Caco-2 (cell line): Measurements from ENCODE around the gene PRICKLE1. TPM values are rescaled to one million over a fixed set of nuclear protein-coding genes. Genes with fewer than 3 reads are reported as not detected.

Experiments used
- BruUV-seq: library from RNA; stranded (reverse); fragments of 400-500 nt; replicated peaks from 2 replicates; lab custom pipeline; 2021; lab: Mats Ljungman, UMichigan
- CTCF ChIA-PET: fragments of 300-600 bp; sonication (Branson Sonifier 250); formaldehyde crosslinking; loops from one replicate; lab custom pipeline; 2022; ENCODE audit warnings: antibody characterized with exemption; lab: Charles Lee
- POLR2A ChIA-PET: fragments of 300-600 bp; sonication (Branson Sonifier 250); formaldehyde crosslinking; loops from one replicate; lab custom pipeline; 2022; ENCODE audit warnings: antibody characterized with exemption; lab: Charles Lee
- DNase-seq, 2 experiments: peaks; one replicate each; pipeline versions ENCODE4 v3.0.0 to v3.0.0-alpha.2; 2020 to 2022
- H3K27me3 ChIP-seq: replicated peaks from 2 replicates; pipeline ENCODE4 v1.6.0; 2011; ENCODE audit warnings: low read length; ENCODE audit not compliant: control insufficient read depth, insufficient read depth
- H3K36me3 ChIP-seq: 2 replicates; pipeline ENCODE4 v1.5.1; 2011; ENCODE audit warnings: low read length; ENCODE audit not compliant: control insufficient read depth, insufficient read depth
- H3K4me1 ChIP-seq: fragments of 250-450 bp; sonication (Bioruptor Pico); 2 replicates; pipeline ENCODE4 v1.5.1; 2020; ENCODE audit warnings: mild to moderate bottlenecking
- H3K4me3 ChIP-seq: 2 replicates; pipeline ENCODE4 v1.5.1; 2011; ENCODE audit warnings: low read depth, mild to moderate bottlenecking, control low read depth, low read length
- H3K9me3 ChIP-seq: fragments of 250-450 bp; sonication (Bioruptor Pico); 2 replicates; pipeline ENCODE4 v1.5.1; 2020; ENCODE audit warnings: mild to moderate bottlenecking, moderate library complexity
- H3K27ac Mint-ChIP-seq: one replicate; pipeline ENCODE4 v1.8.0; 2022; ENCODE audit warnings: mixed read lengths; ENCODE audit not compliant: unreplicated experiment
- H3K27me3 Mint-ChIP-seq: one replicate; pipeline ENCODE4 v1.8.0; 2022; ENCODE audit warnings: mixed read lengths; ENCODE audit not compliant: insufficient read depth, unreplicated experiment
- H3K36me3 Mint-ChIP-seq: one replicate; pipeline ENCODE4 v1.8.0; 2022; ENCODE audit warnings: mild to moderate bottlenecking, mixed read lengths; ENCODE audit not compliant: insufficient read depth, unreplicated experiment
- H3K4me1 Mint-ChIP-seq: one replicate; pipeline ENCODE4 v1.8.0; 2022; ENCODE audit warnings: low read depth, mixed read lengths; ENCODE audit not compliant: unreplicated experiment
- H3K4me3 Mint-ChIP-seq: one replicate; pipeline ENCODE4 v1.8.0; 2022; ENCODE audit warnings: mild to moderate bottlenecking, moderate library complexity, mixed read lengths; ENCODE audit not compliant: unreplicated experiment
- H3K9me3 Mint-ChIP-seq: one replicate; pipeline ENCODE4 v1.8.0; 2022; ENCODE audit warnings: mixed read lengths; ENCODE audit not compliant: unreplicated experiment
- intact Hi-C: fragments of 100-400 bp; cut with micrococcal nuclease; formaldehyde crosslinking; loops from one replicate; pipeline ENCODE4 v1.10.0; 2022; ENCODE audit not compliant: unreplicated experiment
- total RNA-seq: library from RNA; stranded (reverse); gene quantifications from 2 replicates; pipeline ENCODE4 v1.2.3, GENCODE V29; 2022
- TF ChIP-seq, protein P1 (sequence below), 2 experiments: fragments of 200-600 bp in 1 of 2; IDR thresholded peaks; 1 replicate in 1 of 2; 2 replicates in 1 of 2; pipeline versions ENCODE4 v1.5.1 to v1.8.0; 2011 to 2022; ENCODE audit warnings: antibody characterized with exemption in 1 of 2, control low read depth in 1 of 2, inconsistent platforms in 1 of 2, low read depth in 1 of 2, low read length in 1 of 2, mild to moderate bottlenecking in 1 of 2, moderate library complexity in 1 of 2; ENCODE audit not compliant: insufficient read depth in 1 of 2, severe bottlenecking in 1 of 2, unreplicated experiment in 1 of 2

The PRICKLE1 gene
- total RNA-seq, 1 experiment from 2014 or later: 4.5 TPM

DNA sequence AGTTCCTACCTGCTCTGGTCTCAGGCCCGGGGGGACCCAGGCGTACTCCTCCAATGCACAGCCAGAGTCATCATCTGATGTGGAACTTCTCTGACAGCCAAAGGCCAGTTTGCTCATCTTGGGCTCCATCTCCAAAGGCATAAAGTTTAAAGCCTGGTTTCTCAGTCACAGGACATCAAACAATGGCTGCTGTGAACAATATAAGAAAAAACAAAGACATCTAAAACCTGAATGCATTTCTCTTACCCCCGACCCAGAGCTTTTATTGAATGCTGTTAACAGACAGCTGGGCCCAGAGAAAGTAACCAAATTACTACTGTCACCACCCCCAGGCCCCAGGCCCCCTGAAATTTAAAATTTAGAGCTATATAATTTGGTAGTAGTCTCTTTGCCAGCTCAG is 117.2 kb downstream of the PRICKLE1 start:
- ChIA-PET POLR2A (no interaction called here), CTCF (no interaction called here)
- no peak for DNase-seq
- H3K27me3 ChIP-seq: no peaks in the 10 kb centered on the region
- H3K27me3 Mint-ChIP-seq: no peaks in the 10 kb centered on the region
- H3K36me3 ChIP-seq: no peaks in the 10 kb centered on the region
- H3K4me1 ChIP-seq: peaks cover 7% of the 10 kb centered on the region
- H3K9me3 Mint-ChIP-seq: no peaks in the 10 kb centered on the region
- no peaks in the 10 kb centered on the region for H3K36me3 Mint-ChIP-seq
- TF ChIP-seq, protein P1, sequence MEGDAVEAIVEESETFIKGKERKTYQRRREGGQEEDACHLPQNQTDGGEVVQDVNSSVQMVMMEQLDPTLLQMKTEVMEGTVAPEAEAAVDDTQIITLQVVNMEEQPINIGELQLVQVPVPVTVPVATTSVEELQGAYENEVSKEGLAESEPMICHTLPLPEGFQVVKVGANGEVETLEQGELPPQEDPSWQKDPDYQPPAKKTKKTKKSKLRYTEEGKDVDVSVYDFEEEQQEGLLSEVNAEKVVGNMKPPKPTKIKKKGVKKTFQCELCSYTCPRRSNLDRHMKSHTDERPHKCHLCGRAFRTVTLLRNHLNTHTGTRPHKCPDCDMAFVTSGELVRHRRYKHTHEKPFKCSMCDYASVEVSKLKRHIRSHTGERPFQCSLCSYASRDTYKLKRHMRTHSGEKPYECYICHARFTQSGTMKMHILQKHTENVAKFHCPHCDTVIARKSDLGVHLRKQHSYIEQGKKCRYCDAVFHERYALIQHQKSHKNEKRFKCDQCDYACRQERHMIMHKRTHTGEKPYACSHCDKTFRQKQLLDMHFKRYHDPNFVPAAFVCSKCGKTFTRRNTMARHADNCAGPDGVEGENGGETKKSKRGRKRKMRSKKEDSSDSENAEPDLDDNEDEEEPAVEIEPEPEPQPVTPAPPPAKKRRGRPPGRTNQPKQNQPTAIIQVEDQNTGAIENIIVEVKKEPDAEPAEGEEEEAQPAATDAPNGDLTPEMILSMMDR (IDR thresholded peaks at IDR 0.05; ENCODE audit: insufficient read depth in 1 of 2, low read depth in 1 of 2, low read length in 1 of 2, severe bottlenecking in 1 of 2, unreplicated experiment in 1 of 2): no peak
- H3K4me1 Mint-ChIP-seq: peaks cover 20% of the 10 kb centered on the region
- no peak overlapping the region for H3K4me3 ChIP-seq
- H3K27ac Mint-ChIP-seq: no peak overlapping the region
- no peaks in the 10 kb centered on the region for H3K9me3 ChIP-seq
- no peak overlapping the region for H3K4me3 Mint-ChIP-seq
- intact Hi-C loops: no loop called here
- BruUV-seq: no TSS peak

DNA sequence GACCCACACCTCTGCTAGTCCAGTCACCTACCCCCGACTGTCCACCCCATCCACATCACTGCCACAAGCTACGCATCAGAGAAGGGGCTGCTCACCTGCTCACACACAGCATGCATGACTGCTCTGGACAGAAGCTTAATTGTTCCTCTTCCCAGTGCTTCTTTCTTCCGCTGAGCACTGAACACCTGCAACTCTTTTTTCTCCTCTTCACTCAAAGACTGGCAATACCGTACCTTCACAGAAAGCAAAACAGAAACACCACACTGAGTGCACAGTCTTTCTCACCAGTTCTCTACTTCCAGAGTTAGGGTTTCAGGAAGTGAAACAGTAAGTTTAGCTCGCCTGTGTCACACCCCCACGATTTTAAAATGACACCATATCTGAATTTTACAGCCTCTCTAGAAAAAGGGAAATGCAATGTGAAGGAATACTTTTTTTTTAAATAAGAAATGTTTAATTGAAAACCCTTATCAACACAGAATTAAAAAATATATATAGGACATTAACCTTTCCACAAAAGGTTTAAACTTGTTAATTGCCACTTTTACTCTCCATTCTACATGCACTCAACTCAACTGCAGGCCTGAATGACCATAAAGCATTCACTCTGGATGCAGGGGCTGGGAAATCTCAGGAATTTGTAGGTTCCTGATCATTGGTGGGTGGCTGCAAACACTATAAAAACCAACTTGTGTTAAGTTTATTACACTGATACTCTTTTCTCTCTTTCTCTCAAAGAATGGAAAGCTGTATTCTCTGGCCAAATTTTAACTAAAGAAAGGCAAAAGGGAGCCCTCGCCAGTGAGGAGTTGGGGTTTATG is 120.0 kb downstream of the PRICKLE1 start:
- intact Hi-C loops: no loop called here
- POLR2A ChIA-PET: interaction anchor here (0.5 kb wide), 1 partner anchor 32 kb away, joined by 3 read pairs; no protein-coding TSS in a partner anchor
- Histone ChIP-seq H3K9me3 (no peaks in the 10 kb centered on the region), H3K4me1 (peaks cover 7% of the 10 kb centered on the region), H3K4me3 (no peak overlapping the region), H3K27me3 (no peaks in the 10 kb centered on the region), H3K36me3 (no peaks in the 10 kb centered on the region)
- H3K36me3 Mint-ChIP-seq: peaks cover 5% of the 10 kb centered on the region
- BruUV-seq: no TSS peak
- CTCF ChIA-PET: no interaction called here
- peaks cover 20% of the 10 kb centered on the region for H3K4me1 Mint-ChIP-seq
- H3K27ac Mint-ChIP-seq: no peak overlapping the region
- no peaks in the 10 kb centered on the region for H3K27me3 Mint-ChIP-seq
- DNase-seq: no peak
- TF ChIP-seq, protein P1 (IDR thresholded peaks at IDR 0.05; ENCODE audit: insufficient read depth in 1 of 2, low read depth in 1 of 2, low read length in 1 of 2, severe bottlenecking in 1 of 2, unreplicated experiment in 1 of 2): no peak
- H3K9me3 Mint-ChIP-seq: no peaks in the 10 kb centered on the region
- no peak overlapping the region for H3K4me3 Mint-ChIP-seq

DNA sequence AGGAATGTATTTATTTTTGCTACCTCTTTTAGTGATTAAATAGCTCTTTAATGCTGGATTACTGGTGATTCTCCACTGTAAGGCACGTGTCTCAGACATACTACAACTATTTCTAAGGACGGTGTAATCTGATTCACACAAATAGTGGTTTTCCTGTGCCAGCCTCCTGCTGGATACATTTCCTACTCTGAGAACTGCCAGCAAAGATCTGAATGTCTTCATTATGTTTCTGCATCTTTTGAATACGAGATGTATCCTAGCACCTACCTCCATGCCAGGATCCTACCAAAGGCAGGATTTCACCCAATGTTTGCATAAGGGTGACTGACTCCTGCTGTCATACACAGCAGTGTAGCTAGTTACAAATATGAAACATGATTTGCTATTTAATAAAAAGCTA is 120.6 kb downstream of the PRICKLE1 start:
- H3K36me3 Mint-ChIP-seq: peaks cover 10% of the 10 kb centered on the region
- DNase-seq: no peak
- BruUV-seq: no TSS peak
- intact Hi-C loops: no loop called here
- H3K4me3 ChIP-seq: no peak overlapping the region
- H3K27me3 Mint-ChIP-seq: no peaks in the 10 kb centered on the region
- no peaks in the 10 kb centered on the region for H3K9me3 Mint-ChIP-seq
- H3K4me1 Mint-ChIP-seq: peaks cover 20% of the 10 kb centered on the region
- H3K4me1 ChIP-seq: peaks cover 7% of the 10 kb centered on the region
- no peak overlapping the region for H3K27ac Mint-ChIP-seq
- no peaks in the 10 kb centered on the region for H3K9me3 ChIP-seq
- H3K36me3 ChIP-seq: no peaks in the 10 kb centered on the region
- H3K4me3 Mint-ChIP-seq: no peak overlapping the region
- CTCF ChIA-PET: no interaction called here
- TF ChIP-seq, protein P1 (IDR thresholded peaks at IDR 0.05; ENCODE audit: insufficient read depth in 1 of 2, low read depth in 1 of 2, low read length in 1 of 2, severe bottlenecking in 1 of 2, unreplicated experiment in 1 of 2): no peak
- POLR2A ChIA-PET: interaction anchor here (0.5 kb wide), 1 partner anchor 31 kb away, joined by 3 read pairs; no protein-coding TSS in a partner anchor
- H3K27me3 ChIP-seq: no peaks in the 10 kb centered on the region
